DMS79 treated with DMSO at 0.1 percent for 48 hours (cell line): ENCODE measurements around the gene ATP8A2.
"Not testable (repeated sequence)": the region's sequence is repeated elsewhere in the genome, so short reads cannot be mapped to it uniquely, and the experiment has no call there.

ENCODE experiments used
- DNase-seq: peaks from one replicate; lab custom pipeline; 2025; lab: John Stamatoyannopoulos, UW

Gene ATP8A2

DNA sequence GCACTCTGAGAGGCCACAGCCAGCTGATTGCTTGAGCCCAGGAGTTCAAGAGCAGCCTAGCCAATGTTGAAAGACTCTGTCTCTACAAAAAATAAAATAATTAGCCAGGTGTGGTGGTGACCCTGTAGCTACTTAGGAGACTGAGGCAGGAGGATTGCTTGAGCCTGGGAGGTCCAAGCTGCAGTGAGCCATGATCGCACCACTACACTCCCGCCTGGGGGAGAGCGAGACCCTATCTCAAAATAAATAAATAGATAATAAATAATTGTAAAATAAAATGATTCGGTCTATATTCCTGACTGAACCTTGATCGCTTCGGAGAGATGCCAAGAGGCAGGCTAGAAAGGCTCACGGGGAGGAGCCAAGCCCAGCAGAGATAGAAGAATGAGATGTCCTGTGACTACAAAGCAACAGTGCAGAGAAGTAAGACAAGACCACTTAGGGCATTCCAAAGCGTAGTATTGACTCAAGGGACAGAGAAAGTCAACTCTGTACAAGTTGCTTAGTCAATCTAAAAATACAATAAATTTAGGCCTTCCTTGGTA lies 667.2 kb downstream of the ATP8A2 start:
- no peak for DNase-seq

DNA sequence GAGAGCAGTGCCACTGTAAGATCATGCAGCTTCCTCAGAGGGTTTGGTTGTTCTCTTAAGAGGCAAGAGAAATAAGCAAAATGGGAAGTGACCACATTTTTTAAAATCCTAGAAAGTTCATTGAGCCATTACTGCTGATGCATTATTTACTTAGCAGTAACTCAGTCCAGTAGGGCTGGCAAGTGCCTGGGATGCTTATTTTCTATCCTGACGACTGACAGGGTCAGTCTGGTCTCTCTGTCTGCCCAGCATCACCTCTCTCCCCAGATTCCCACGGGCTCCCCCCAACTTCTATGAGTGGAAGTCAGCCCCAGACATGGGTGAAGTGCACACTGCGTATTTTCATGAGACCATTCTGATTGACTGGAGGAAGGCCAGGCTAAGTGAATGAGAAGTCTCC lies 669.7 kb downstream of the ATP8A2 start:
- DNase-seq: peak; percentile 6

GRCh38 chr13:26042785-26043184 lies 671.0 kb downstream of the ATP8A2 start:
- no peak for DNase-seq

DNA sequence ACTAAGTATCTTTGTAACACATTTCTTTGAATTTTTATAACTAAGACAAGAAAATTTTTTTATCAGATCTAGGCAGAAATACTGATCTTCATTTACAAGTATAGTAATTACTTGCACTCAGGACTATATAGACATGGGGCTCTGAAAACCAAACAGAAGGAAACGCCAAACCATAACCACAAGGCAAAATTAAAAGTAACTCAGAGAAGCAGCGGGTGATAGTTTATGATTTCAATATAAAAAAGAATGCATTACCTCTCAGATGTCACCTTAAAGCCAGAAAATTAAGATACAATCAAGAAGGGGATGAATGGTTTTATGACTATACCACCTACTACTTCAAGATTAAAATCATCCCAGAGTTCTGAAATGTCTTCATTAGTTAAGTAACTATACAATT lies 673.4 kb downstream of the ATP8A2 start:
- DNase-seq: no peak

DNA sequence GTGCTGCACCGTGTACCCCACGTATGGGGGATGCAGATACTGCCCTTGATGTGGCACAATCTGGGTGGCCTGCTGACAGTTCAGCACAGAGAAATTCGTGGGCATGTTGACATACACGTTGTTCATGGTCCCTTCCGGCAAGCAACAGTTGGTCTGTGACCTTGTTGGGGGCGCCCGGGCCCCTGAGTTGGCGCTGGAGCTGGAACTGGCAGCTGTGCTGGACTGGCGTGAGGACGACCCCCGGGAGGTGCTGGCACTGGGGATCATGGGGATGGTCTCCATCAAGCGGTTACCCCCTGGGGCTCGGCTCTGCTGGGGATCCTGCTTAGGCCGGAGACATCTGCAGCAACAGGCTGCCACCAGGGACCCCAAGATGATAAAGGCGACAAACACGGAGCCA lies 674.9 kb downstream of the ATP8A2 start:
- no peak for DNase-seq

DNA sequence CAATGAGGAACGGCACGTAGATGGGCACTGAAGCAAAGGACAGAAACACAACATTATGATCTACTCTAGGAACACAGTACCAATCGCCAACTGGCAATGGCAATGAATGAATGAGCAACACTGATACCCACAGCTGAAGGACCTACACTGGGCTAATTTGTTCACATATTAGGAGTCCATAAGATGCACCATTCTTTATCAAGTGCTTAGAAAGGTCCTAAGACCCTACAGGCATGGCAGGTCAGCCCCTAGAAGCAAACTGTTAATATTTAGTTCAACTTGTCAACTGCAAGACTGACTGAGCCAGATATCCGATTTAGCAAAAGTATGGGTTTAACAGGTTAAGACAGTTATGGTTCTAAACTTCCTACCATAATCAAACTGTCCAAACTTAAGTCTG lies 675.3 kb downstream of the ATP8A2 start:
- no peak for DNase-seq

DNA sequence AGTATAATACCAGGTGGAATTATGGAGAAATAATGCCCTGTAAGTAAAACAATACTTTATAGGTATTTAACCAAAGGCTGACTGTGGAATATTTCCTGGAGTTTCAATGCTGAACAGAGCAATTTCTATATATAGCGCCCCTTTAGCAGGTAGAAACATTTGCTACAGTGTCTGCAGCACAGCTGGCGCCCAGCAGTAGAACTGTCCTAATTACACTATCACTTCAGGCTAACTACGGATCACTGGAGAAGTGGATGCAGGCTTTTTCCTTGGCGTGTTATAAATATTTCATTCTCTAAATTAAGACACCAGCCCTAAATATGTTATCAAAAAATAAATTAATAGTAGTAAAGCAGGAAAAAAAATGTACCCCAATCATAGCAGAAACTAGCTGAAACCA lies 677.0 kb downstream of the ATP8A2 start:
- DNase-seq: peak; percentile 35

DNA sequence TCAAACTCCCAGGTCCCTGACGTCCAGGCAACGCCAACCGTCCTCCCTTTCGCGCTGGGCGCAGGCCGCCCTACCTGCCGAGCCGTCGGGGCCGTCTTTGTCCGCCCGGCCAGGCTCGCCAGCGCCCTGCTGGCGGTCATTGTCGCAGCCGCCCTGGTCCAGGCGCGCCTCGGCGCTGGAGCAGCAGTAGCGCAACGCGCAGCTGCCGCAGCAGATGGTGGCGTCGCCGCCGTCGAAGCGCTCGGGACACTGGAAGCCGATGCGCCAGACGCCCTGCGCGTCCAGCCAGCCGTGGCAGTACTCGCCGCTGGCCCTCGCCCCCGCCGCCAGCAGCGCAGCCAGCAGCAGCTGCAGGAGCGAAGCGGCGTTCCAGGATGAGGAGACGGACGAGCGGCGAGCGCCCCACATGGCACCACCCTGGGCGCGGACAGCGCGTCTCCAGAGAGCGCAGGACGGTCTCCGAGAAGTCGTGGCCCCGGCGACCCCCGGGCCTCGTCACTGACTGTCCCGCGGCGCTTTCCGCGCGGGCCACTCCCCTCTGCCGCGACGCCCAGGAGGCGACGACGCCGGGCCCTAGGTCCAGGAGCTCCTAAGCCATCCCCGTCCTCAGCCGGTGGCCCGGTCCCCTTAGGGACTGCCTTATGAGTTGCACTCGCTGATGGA lies 678.9 kb downstream of the ATP8A2 start:
- peak; percentile 26 for DNase-seq

DNA sequence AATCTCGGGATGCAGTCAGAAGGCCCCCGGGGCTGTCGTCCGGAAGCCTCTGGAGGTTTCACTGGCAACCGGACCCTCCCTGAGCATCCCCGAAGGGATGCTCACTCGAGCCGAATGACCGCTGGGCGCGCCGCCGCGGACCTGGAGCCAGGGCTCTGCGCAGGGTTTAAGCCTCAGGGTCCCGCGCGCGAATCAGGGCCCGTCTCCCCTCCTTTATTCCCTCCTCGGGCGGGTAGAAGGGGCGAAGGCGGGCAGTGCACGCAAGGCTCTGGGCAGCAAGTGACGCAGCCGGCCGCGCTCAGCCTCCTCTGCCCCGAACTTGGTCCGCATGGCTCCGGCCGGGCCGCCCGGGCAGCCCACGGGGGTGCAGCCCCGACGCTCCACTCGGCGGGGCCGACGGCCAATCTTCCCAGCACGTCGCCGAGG lies 679.5 kb downstream of the ATP8A2 start:
- no peak for DNase-seq

DNA sequence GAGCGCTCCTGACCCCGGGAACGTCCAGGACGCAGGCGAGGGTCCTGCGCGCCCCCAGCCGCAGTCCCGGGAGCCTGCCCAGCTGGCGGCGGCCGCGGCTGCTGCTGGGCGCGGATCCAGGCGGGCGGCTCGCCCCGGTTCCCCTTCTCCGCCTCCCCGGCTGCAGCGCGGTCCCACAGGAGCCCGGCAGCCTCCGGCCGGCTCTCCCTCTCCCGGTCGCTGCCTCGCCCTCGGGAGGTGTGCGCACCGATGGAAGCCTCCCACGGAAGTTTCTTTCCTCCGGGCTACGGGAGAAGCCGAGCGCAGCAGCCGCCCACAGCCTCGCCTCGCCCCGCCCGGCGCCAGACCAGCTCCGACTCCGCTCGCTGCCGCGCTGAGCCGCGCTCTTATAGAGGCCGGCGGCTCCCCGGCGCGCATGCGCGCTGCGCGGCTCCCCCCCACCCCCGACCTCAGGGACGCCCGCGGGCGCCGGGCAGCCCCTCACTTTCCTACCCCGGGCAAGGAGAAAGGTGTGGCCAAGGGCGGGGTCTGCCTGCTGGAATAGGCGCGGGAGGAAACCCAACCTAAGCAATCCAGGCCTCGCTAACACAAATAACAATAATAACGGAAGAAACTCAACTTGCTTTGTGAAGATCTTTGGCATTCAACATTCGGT lies 680.0 kb downstream of the ATP8A2 start, which contains the start of gene SHISA2:
SHISA2 (minus strand) TSS at position 360 of the 655 bp plus-strand sequence. CDS start 1,041 bp downstream, outside the sequence.
- peak; percentile 31 for DNase-seq

- DNase-seq: no peak
These were observed 680.6 kb downstream of the ATP8A2 start for GRCh38 chr13:26052337-26052736.

DNA sequence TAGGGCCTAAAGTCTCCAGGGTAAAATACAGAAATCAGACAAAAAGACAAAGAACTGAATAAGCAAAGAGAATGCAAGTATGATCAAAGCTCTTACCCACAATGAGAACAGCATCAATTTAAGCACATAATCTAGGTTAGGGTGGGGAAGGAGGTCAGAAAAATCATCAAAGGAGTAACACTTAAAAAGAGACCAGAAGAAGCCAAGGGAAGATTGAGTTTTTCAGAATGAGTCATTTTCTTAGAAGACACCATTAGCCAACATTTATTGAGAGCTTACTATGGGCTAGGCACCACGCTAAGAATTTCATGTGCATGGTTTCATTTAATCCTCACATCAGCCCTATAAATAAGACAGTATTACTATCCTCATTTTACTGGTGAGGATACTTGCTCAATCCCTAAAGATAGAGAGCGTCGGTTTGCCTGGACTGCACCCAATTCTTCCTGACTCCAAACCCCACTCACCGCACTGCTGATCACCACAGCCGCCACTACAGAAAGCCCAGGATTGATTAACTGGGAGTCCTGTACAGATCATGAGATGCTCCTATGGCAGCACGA lies 681.7 kb downstream of the ATP8A2 start:
- no peak for DNase-seq

DNA sequence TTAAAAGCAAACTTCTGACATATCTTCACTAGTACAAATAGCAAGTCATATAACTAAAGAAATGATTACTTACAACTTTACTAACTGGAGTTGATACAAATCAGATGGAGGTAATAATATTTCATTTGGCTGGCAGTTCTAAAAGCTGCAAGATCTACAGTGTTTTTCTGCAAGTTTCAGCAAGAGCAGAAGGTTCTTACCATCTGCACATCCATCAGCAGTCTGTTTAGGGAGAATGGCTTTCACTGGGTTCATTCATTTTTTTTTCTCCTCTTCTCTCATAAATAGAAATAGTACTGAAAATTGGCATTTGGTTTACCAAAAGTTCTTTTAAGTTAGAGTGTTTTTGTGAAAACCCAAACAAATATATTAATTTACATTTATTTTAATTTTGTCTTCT lies 683.1 kb downstream of the ATP8A2 start:
- DNase-seq: no peak

DNA sequence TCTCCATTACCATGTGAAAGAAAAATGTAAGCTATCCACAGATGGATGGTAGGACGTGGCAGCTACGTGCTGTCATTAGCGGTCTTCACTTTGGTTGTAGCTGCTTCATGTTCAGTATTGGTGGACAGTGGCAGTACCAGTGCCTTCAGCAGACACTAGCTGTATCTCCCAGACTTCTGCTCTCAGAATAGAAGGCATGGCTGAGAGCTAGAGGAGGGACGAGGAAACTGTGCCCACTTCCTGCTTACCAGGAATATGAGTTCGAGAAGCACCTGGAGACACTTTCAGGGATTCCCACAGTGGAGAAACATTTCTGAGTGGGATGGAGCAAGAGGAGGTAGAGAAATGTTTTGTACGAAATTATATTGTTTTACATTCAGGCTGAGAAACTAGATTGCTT lies 686.9 kb downstream of the ATP8A2 start:
- DNase-seq: no peak

DNA sequence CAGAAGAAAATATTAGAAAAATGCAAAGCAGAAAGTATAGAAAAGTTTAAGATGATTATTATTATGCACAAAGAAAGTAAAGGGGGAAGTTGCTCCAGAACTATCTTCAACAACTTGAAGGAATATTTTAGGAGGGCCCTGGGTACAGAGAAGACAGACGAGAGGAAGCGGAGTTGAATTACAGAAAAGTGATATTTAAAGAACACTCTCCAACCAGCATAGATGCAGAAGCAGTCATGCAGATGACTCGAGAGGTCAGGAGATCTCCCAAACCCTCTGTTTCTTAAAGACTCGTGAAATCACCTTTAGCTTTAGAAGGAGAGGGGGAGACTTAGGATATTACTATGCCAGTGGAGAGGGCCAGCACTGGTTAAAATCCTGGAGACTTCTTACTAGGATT lies 688.6 kb downstream of the ATP8A2 start:
- DNase-seq: no peak

GRCh38 chr13:26061256-26061655 lies 689.5 kb downstream of the ATP8A2 start:
- no peak for DNase-seq

- DNase-seq: no peak
These were observed 690.2 kb downstream of the ATP8A2 start for GRCh38 chr13:26061947-26062346.

DNA sequence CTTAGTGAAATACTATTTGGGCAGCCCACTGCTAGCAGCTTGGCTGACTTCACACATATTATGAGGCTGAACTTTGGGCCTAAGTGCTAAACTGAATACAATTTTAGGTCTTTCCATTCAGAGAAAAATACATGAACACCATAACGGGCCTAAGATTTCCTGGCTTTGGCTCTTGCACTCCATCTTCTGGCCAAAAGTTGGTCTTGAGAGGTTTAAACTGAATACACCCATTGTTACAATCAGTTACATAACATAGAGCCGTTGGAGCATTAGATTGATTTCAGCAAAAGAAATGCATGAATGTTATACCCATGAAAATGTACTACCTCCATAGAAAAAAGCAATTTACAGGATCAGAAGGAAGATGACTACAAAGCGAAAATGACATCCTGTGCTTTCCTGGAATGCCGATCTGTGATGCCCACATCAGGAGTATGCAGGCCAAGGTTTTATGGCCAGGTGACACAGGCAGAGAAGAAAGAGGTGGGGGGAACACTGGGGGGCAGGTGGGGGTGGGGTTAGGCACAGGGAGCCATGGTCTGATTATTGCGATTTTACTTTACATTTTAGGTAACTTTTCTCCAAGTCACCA lies 691.2 kb downstream of the ATP8A2 start:
- DNase-seq: peak; percentile 24

- DNase-seq: not testable (repeated sequence)
These were observed 694.7 kb downstream of the ATP8A2 start for GRCh38 chr13:26066492-26066891.

DNA sequence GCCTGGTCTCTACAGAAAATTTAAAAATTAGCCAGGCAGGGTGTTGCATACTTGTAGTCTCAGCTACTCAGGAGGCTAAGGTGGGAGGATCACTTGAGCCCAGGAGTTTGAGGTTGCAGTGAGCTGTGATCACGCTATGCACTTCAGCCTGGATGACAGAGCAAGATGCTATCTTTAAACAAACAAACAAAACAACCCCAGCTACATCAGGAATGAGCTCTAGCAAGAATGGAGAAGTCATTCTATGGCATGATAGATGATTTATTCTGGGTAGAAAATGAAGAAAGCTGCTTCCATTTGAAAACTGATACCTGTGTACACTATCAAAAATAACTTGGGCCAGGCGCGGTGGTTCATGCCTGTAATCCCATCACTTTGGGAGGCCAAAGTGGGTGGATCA lies 695.8 kb downstream of the ATP8A2 start:
- DNase-seq: no peak

DNA sequence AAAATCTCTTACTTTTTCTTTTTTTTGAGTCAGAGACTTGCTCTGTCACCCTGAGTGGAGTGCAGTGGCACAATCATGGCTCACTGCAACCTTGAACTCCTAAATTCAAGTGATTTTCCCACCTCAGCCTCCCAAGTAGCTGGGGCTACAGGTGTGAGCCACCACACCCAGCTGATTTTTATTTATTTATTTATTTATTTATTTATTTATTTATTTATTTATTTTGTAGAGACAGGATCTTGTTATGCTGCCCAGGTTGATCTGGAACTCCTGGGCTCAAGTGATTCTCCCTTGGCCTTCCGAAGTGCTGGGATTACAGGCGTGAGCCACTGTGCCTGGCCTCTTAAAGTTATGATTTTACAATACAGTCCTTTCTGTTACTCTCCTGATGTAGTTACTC lies 696.6 kb downstream of the ATP8A2 start:
- DNase-seq: not testable (repeated sequence)

DNA sequence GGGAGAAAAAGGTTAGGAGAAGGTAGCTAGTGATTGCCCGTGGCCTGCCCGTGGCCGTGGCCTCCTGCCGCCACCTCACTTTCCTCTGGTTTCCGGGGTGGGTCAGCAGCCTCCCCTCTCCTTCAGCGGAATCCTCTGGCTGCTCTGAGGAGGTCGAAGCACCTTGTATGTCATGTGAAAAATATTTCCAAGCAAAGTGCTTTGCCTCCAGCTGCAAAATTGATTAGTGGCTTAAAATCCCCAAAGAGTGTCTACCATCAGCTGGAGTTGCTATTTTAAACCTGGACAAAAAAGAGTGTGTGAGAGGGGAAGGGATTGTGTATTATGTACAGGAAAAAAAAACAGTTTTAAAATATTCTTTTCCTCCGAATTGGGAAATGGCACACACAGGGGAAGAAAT lies 697.9 kb downstream of the ATP8A2 start:
- DNase-seq: not testable (repeated sequence)

- no peak for DNase-seq
These were observed 699.9 kb downstream of the ATP8A2 start for GRCh38 chr13:26071691-26072090.
